BLaER1 treated with 17β-estradiol and CSF1 and Interleukin-3, amounts not matched to agents 10 nM and 100 nM (cell line): ENCODE data around the gene ODC1.
A peak's percentile ranks its signal among the peaks of the same experiment; 100 is the strongest.

Source experiments
- H3K27ac ChIP-seq, 11 experiments: shearing (Covaris generic); formaldehyde crosslinking; 2 replicates each; pipeline ENCODE4 v1.8.1; 2022
- H3K27me3 ChIP-seq, 11 experiments: shearing (Covaris generic); formaldehyde crosslinking; 2 replicates each; pipeline ENCODE4 v1.8.1; 2022
- H3K36me3 ChIP-seq, 11 experiments: shearing (Covaris generic); formaldehyde crosslinking; 2 replicates each; pipeline ENCODE4 v1.8.1; 2022
- H3K4me1 ChIP-seq, 10 experiments: shearing (Covaris generic); formaldehyde crosslinking; 2 replicates each; pipeline ENCODE4 v1.8.1; 2022
- H3K4me2 ChIP-seq, 11 experiments: shearing (Covaris generic); formaldehyde crosslinking; 2 replicates each; pipeline ENCODE4 v1.8.1; 2022
- H3K4me3 ChIP-seq, 10 experiments: shearing (Covaris generic); formaldehyde crosslinking; 2 replicates each; pipeline ENCODE4 v1.8.1; 2022
- H3K9ac ChIP-seq, 11 experiments: shearing (Covaris generic); formaldehyde crosslinking; 2 replicates each; pipeline ENCODE4 v1.8.1; 2022
- H3K9me3 ChIP-seq, 11 experiments: shearing (Covaris generic); formaldehyde crosslinking; replicated peaks in 1 of 11; 2 replicates each; pipeline ENCODE4 v1.8.1; 2022
- H4K20me1 ChIP-seq, 11 experiments: shearing (Covaris generic); formaldehyde crosslinking; 2 replicates each; pipeline ENCODE4 v1.8.1; 2022
- Cebpa-rat ChIP-seq, 11 experiments: shearing (Covaris generic); IDR thresholded peaks; 2 replicates each; pipeline ENCODE4 v1.8.1; 2022

The ODC1 gene

DNA sequence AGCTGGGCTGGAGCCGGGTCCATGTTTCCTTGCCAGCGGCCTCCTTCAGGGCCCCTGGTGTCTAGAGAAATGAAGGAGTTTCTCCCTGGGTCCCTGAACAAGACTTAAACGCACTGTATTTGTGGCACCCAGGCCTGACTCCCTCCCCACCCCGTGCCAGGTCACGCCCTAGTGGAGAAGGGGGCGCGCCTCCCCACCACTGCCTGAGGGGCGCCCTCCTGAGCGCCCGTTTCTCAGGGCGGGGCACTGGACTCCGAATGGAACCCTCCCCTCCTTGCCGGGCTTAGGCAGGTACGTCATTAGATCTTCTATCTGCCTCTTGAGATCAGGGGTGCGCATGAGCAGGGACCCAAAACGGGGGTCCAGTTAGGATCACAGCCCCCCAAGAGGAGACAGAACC lies 16.3 kb downstream of the ODC1 start:
- Histone ChIP-seq H4K20me1 (peaks cover 0 to 47% (median 13%) of the 10 kb centered on the region in 11 experiments; a peak in 18 of 22 replicates), H3K27me3 (peaks cover 28 to 52% (median 30%) of the 10 kb centered on the region in 11 experiments), H3K9me3 (no peaks in the 10 kb centered on the region), H3K36me3 (peaks cover 0 to 18% (median 3%) of the 10 kb centered on the region in 11 experiments; a peak in 8 of 22 replicates), H3K9ac (peak overlapping the region in 5 of 11 experiments; percentile 11 to 66 (median 59); a peak in 6 of 22 replicates), H3K4me2 (peak overlapping the region; percentile 74 to 95 (median 79)), H3K4me3 (peak overlapping the region in 8 of 10 experiments; percentile 37 to 70 (median 52); a peak in 9 of 20 replicates), H3K4me1 (peaks cover 10 to 41% (median 26%) of the 10 kb centered on the region in 10 experiments; a peak in 19 of 20 replicates), H3K27ac (peak overlapping the region in 1 of 11 experiments; percentile 35; a peak in 2 of 22 replicates)
- no peak for TF ChIP-seq Cebpa-rat (IDR thresholded peaks at IDR 0.05)

DNA sequence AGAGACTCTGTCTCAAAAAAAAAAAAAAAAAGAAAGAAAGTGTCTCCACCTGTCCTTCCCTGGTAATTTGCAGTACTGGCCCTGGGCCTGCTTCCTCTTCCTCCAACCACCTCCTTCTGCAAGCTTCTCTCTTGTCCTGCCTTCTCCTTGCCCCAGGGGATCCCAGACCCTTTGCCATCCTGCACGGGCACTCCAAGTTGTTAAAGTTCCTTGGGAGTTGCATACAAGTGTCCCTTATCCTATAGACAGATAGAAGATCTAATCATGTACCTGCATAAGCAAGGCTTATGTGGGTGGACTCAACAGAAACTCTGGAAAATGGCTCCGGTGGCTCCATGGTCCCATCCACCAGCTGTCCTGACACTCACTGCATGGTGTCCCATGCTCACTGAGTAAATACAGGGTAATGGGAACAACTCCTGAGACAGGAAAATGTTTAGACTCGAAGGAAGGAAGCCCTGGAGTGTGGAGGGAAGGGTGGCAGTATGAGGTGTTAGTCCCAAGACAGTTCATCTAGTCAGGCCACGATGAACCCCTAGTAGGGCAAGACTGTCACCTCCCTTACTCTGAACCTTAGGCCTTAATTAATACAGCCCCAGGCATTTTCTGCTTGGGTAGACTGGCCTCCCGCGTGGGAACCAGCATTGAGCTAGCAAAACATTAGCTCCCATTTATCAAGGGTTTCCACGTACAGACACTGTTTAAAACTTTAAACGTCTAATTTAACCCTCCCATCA lies 17.1 kb downstream of the ODC1 start:
- H3K36me3 ChIP-seq, result peaks cover 0 to 25% (median 9%) of the 10 kb centered on the region in 11 experiments; a peak in 8 of 22 replicates
- no peak overlapping the region for H3K9ac ChIP-seq
- peaks cover 28 to 59% (median 32%) of the 10 kb centered on the region in 11 experiments for H3K27me3 ChIP-seq
- no peaks in the 10 kb centered on the region for H3K9me3 ChIP-seq
- H3K4me2 ChIP-seq, result peak overlapping the region in 3 of 11 experiments; percentile 78 to 92 (median 88); a peak in 5 of 22 replicates
- peaks cover 7 to 52% (median 21%) of the 10 kb centered on the region in 11 experiments; a peak in 19 of 22 replicates for H4K20me1 ChIP-seq
- no peak overlapping the region for H3K27ac ChIP-seq
- no peak for TF ChIP-seq Cebpa-rat (IDR thresholded peaks at IDR 0.05)
- H3K4me3 ChIP-seq, result no peak overlapping the region
- peaks cover 10 to 49% (median 33%) of the 10 kb centered on the region in 10 experiments; a peak in 19 of 20 replicates for H3K4me1 ChIP-seq

DNA sequence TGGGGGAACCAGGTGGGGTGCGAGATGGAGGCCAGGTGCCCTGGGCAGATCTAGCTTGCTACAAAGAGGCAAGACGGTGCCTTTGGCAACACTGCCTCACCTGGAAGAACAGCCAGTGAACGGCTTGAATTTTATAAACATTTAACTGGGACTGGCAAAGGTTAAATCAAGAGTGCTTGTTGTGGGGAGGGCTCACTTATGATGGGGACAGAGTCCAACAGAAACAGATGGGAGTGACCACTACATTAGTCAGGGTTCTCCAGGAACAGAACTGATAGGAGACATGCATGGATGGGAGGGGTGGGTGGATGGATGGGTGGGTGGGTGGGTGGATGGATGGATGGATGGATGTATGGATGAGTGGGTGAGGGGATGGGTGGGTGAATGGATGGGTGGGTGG lies 19.2 kb downstream of the ODC1 start:
- H3K4me3 ChIP-seq, result no peak overlapping the region
- H3K36me3 ChIP-seq, result peaks cover 0 to 46% (median 12%) of the 10 kb centered on the region in 11 experiments; a peak in 9 of 22 replicates
- H3K4me1 ChIP-seq, result peaks cover 25 to 60% (median 52%) of the 10 kb centered on the region in 10 experiments
- H3K9ac ChIP-seq, result no peak overlapping the region
- no peaks in the 10 kb centered on the region for H3K9me3 ChIP-seq
- TF ChIP-seq Cebpa-rat (IDR thresholded peaks at IDR 0.05), result no peak
- no peak overlapping the region for H3K27ac ChIP-seq
- peaks cover 28 to 68% (median 32%) of the 10 kb centered on the region in 11 experiments for H3K27me3 ChIP-seq
- H3K4me2 ChIP-seq, result no peak overlapping the region
- peaks cover 28 to 58% (median 42%) of the 10 kb centered on the region in 11 experiments for H4K20me1 ChIP-seq

DNA sequence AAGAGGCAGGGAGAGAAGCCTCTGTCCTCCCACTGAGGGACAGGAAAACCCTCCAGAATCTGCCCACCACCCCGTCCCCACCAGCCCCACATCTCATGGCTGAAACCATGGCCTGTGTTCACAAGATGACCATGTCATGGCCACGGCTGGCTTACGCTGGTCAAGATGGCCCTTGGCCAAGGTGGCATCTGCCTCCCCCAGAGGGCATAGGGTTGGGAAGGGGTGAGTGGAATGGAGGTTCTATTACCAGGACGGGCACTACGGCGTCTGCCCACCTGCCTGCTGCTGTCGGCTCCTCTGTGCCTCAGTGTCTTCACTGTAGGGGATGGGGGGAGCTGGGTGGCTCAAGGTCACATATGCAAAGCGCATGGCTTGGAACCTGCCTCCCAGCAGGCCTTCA lies 19.8 kb downstream of the ODC1 start:
- TF ChIP-seq Cebpa-rat (IDR thresholded peaks at IDR 0.05), result no peak
- Histone ChIP-seq H3K4me2 (no peak overlapping the region), H3K27me3 (peaks cover 25 to 63% (median 27%) of the 10 kb centered on the region in 11 experiments), H3K4me3 (no peak overlapping the region), H4K20me1 (peaks cover 28 to 56% (median 46%) of the 10 kb centered on the region in 11 experiments), H3K4me1 (peaks cover 28 to 65% (median 58%) of the 10 kb centered on the region in 10 experiments), H3K9me3 (no peaks in the 10 kb centered on the region), H3K9ac (no peak overlapping the region), H3K36me3 (peaks cover 0 to 50% (median 15%) of the 10 kb centered on the region in 11 experiments; a peak in 15 of 22 replicates), H3K27ac (no peak overlapping the region)

DNA sequence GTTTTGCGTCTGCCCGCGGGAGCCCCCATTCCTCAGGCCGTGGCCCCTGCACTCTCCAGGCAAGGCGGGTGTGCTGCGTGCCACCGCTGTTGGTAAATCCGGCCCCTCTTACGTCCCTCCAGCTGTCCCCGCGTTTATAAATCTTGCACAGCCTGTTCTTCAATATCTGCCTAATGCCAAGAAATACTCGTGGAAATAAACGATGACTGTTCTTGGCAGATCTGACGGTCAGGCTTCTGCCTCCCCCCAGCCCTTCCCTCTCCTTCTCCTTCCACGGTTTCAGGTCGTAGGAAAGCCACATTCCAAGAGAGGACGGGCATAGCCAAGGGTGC lies 20.5 kb downstream of the ODC1 start:
- Histone ChIP-seq H3K36me3 (peaks cover 2 to 57% (median 22%) of the 10 kb centered on the region in 11 experiments; a peak in 19 of 22 replicates), H3K9ac (peak overlapping the region in 3 of 11 experiments; percentile 11 to 59 (median 24); a peak in 6 of 22 replicates), H3K4me1 (peaks cover 32 to 67% (median 63%) of the 10 kb centered on the region in 10 experiments), H3K9me3 (no peaks in the 10 kb centered on the region), H3K27me3 (peaks cover 18 to 60% (median 20%) of the 10 kb centered on the region in 11 experiments), H3K4me3 (no peak overlapping the region), H3K4me2 (peak overlapping the region in 9 of 11 experiments; percentile 55 to 97 (median 81); a peak in 17 of 22 replicates), H4K20me1 (peaks cover 28 to 63% (median 53%) of the 10 kb centered on the region in 11 experiments), H3K27ac (peak overlapping the region in 4 of 11 experiments; percentile 6 to 40 (median 26); a peak in 3 of 22 replicates)
- no peak for TF ChIP-seq Cebpa-rat (IDR thresholded peaks at IDR 0.05)

DNA sequence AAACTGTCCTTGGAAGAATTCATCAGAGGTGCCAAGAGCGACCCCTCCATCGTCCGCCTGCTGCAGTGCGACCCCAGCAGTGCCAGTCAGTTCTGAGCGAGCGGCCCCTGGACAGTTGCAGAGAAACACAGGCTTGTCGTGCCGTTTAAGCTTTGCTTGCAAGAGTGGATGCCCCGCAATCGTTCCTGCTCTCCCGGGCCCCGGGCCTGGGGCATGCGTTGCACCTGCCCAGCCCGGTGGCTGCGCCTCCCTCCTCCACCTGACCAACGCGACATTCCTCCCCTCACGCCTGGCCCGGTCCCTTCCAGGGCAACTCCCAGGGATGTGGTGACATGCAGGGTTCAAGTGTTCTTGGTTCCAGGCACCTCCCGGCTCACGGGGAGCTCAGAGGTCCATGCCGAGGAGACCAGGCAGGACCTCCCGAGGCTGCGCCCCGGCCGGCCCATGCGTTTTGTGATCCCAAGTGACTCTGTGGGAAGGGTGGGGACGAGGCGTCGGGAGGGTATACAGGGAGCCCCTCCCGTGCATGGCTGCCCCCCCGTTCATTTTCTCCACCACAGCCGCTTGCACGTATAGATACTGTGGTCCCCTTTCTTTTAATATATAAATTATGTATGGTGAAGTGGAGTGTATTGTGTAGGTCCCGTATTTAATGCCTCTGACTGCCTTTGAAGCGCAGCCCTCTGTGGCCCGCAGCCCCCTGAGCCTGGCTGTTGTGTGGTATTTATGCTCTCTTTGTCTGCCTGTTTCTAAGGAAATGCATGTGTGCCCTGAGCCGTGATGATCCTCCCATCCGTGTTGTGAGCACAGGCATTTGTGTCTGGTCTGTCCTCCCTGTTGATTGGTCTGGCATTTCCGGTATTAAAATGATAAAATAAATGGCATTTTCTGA lies 21.2 kb downstream of the ODC1 start:
- peaks cover 12 to 54% (median 14%) of the 10 kb centered on the region in 11 experiments for H3K27me3 ChIP-seq
- H3K9ac ChIP-seq, result peak overlapping the region in 7 of 11 experiments; percentile 4 to 59 (median 20); a peak in 11 of 22 replicates
- H3K36me3 ChIP-seq, result peaks cover 8 to 63% (median 28%) of the 10 kb centered on the region in 11 experiments
- H3K4me1 ChIP-seq, result peaks cover 27 to 67% (median 62%) of the 10 kb centered on the region in 10 experiments
- TF ChIP-seq Cebpa-rat (IDR thresholded peaks at IDR 0.05), result no peak
- H4K20me1 ChIP-seq, result peaks cover 28 to 70% (median 58%) of the 10 kb centered on the region in 11 experiments
- H3K27ac ChIP-seq, result peak overlapping the region in 4 of 11 experiments; percentile 6 to 50 (median 31); a peak in 4 of 22 replicates
- H3K4me3 ChIP-seq, result no peak overlapping the region; a peak in 2 of 20 replicates
- H3K4me2 ChIP-seq, result peak overlapping the region in 9 of 11 experiments; percentile 55 to 97 (median 81); a peak in 19 of 22 replicates
- H3K9me3 ChIP-seq, result no peaks in the 10 kb centered on the region

DNA sequence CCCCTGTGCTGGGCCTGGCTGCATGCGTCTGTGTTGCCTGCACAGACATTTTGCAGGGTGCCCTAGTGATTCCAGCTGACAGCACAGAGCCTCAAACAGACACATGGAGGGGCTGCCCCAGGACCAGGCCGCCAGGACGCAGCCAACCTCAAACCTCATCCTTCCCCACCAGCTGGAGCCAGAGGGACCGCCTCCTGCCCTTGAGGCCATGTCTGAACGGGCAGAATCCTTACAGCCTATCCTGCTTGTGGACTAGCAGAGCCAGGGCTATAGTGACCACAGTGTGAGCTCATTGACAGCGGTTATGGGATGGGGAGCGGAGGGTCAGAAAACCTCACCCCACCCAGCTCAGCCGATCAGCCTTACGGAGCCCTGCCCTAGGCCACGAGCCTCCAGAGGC lies 22.4 kb downstream of the ODC1 start:
- Histone ChIP-seq H3K9ac (peak overlapping the region in 6 of 11 experiments; percentile 5 to 59 (median 44); a peak in 3 of 22 replicates), H3K27ac (peak overlapping the region in 5 of 11 experiments; percentile 10 to 50 (median 35); a peak in 4 of 22 replicates), H3K4me1 (peaks cover 22 to 64% (median 59%) of the 10 kb centered on the region in 10 experiments), H3K4me3 (peak overlapping the region in 1 of 10 experiments; percentile 12; a peak in 1 of 20 replicates), H3K4me2 (peak overlapping the region; percentile 40 to 97 (median 72); a peak in 21 of 22 replicates), H3K27me3 (peaks cover 0 to 41% (median under 1%) of the 10 kb centered on the region in 11 experiments; a peak in 10 of 22 replicates), H3K36me3 (peaks cover 20 to 76% (median 41%) of the 10 kb centered on the region in 11 experiments), H3K9me3 (no peaks in the 10 kb centered on the region), H4K20me1 (peaks cover 28 to 78% (median 65%) of the 10 kb centered on the region in 11 experiments)
- no peak for TF ChIP-seq Cebpa-rat (IDR thresholded peaks at IDR 0.05)
